Fibroblast of upper back skin (primary cell): ENCODE data around the gene CFAP100.

Experiments
- DNase-seq: peaks from one replicate; pipeline ENCODE4 v3.0.0-alpha.2; 2013

CFAP100 gene

GRCh38 chr3:126394179-126394976 lies at the start of gene CFAP100:
TSS of gene CFAP100 (plus strand) at chr3:126394909. CDS start at chr3:126396001, 1,092 bp downstream.
- peak; percentile 4 for DNase-seq

- DNase-seq = no peak
Measured at GRCh38 chr3:126345231-126345630, 49.5 kb upstream of the CFAP100 start.

GRCh38 chr3:126345641-126346460 lies 48.9 kb upstream of the CFAP100 start:
- DNase-seq = no peak

GRCh38 chr3:126346466-126346865 lies 48.2 kb upstream of the CFAP100 start:
- no peak for DNase-seq

GRCh38 chr3:126347543-126348161 lies 47.1 kb upstream of the CFAP100 start:
- no peak for DNase-seq

- DNase-seq = no peak
Measured at GRCh38 chr3:126348308-126348920, 46.3 kb upstream of the CFAP100 start.

GRCh38 chr3:126349071-126349470 lies 45.6 kb upstream of the CFAP100 start:
- no peak for DNase-seq

GRCh38 chr3:126349611-126350501 lies 44.9 kb upstream of the CFAP100 start:
- DNase-seq = no peak

GRCh38 chr3:126350502-126351085 lies 44.1 kb upstream of the CFAP100 start:
- no peak for DNase-seq

GRCh38 chr3:126351086-126351770 lies 43.5 kb upstream of the CFAP100 start:
- DNase-seq = no peak

GRCh38 chr3:126351771-126352475 lies 42.8 kb upstream of the CFAP100 start:
- no peak for DNase-seq

GRCh38 chr3:126352476-126353454 lies 41.9 kb upstream of the CFAP100 start:
- DNase-seq = no peak

GRCh38 chr3:126353694-126354321 lies 40.9 kb upstream of the CFAP100 start:
- DNase-seq = no peak

GRCh38 chr3:126354776-126355175 lies 39.9 kb upstream of the CFAP100 start:
- no peak for DNase-seq

- DNase-seq = no peak
Measured at GRCh38 chr3:126355251-126355650, 39.5 kb upstream of the CFAP100 start.

- DNase-seq = peak; percentile 28
Measured at GRCh38 chr3:126355777-126356372, 38.8 kb upstream of the CFAP100 start.

GRCh38 chr3:126356373-126357264 lies 38.1 kb upstream of the CFAP100 start:
- DNase-seq = no peak
